GM23248 (cell line): ENCODE results near the gene C9orf43.

ENCODE experiments used
- EZH2 ChIP-seq: fragments of 200-600 bp; sonication (generic); IDR thresholded peaks from 2 replicates; pipeline ENCODE4 v1.6.1; 2018; ENCODE audit warnings: antibody characterized with exemption, mild to moderate bottlenecking; ENCODE audit not compliant: insufficient read depth, poor library complexity, severe bottlenecking
- EZH2phosphoT487 ChIP-seq: fragments of 200-600 bp; sonication (generic); IDR thresholded peaks from 2 replicates; pipeline ENCODE4 v1.6.1; 2018; ENCODE audit warnings: antibody characterized with exemption, moderate library complexity, mild to moderate bottlenecking, low read depth; ENCODE audit not compliant: insufficient read depth

DNA sequence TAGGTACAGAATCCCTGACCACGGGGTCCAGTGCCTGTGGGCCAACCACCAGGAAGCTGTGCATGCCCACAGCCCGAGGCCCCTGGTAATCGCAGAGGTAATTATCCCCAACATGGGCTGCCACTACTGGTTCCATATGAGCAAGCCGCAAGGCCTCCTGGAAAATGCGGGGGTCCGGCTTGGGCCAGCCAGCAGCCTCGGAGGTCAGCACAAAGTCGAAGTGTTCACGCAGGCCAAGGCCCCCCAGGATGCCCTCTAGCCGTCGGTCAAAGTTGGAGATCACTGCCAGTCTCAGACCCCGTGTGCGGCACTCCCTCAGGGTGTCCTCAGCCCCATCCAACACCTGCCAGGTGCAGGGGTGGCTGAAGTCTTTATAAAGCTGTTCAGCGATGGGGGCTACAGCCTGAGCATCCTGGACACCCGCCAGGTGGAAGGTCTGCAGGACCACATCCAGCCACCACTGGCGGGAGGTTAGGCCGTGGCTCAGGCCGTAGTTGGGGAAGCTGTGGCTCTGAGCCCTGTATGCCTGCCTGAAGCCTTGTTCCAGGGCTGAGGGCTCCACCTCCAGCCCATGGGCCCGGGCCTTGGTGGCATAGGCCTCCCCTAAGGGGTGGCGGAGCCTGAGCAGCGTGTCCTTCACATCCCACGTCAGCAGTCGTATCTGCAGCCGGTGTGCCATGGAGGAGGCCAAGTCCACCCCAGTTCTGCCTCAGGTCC, 36.7 kb upstream of the C9orf43 start:
- no peak for TF ChIP-seq EZH2
- TF ChIP-seq EZH2phosphoT487 = no peak
